RWPE1 (cell line): ENCODE measurements around the gene MYO18B.

Experiments used
- CTCF ChIA-PET: fragments of 350-600 bp; sonication (Branson Sonifier 250); formaldehyde crosslinking; extraction: SDS; loops from one replicate; lab custom pipeline; 2021; lab: Yijun Ruan, JAX
- POLR2A ChIA-PET: fragments of 400-600 bp; formaldehyde crosslinking; extraction: SDS; loops from one replicate; lab custom pipeline; 2020; ENCODE audit warnings: antibody characterized with exemption; ENCODE audit not compliant: low non-redundant PET; lab: Yijun Ruan, JAX
- DNase-seq: peaks from one replicate; pipeline ENCODE4 v3.0.0; 2012; ENCODE audit warnings: low spot score
- H3K27ac ChIP-seq: fragments of 450-650 bp; 2 replicates; pipeline ENCODE4 v1.5.1; 2017
- TF ChIP-seq, protein P1 (sequence below): fragments of 450-650 bp; conservative IDR thresholded peaks from 2 replicates; pipeline ENCODE4 v1.5.1; 2017; ENCODE audit warnings: low read depth, mild to moderate bottlenecking

The MYO18B gene

DNA sequence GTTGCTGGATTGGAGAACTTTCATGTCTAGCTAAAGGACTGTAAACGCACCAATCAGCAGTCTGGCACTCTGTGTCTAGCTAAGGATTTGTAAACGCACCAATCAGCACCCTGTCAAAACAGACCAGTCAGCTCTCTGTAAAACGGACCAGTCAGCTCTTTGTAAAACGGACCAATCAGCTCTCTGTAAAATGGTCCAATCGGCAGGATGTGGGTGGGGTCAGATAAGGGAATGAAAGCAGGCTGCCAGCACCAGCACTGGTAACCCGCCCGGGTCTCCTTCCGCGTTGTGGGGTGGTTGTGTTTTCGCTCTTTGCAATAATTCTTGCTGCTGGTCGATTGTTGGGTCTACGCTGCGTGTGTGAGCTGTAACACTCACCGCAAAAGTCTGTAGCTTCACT lies 11.3 kb downstream of the MYO18B start:
- POLR2A ChIA-PET, result no interaction called here
- CTCF ChIA-PET, result no interaction called here
- DNase-seq, result no peak
- H3K27ac ChIP-seq, result no peak overlapping the region
- TF ChIP-seq, protein P1, sequence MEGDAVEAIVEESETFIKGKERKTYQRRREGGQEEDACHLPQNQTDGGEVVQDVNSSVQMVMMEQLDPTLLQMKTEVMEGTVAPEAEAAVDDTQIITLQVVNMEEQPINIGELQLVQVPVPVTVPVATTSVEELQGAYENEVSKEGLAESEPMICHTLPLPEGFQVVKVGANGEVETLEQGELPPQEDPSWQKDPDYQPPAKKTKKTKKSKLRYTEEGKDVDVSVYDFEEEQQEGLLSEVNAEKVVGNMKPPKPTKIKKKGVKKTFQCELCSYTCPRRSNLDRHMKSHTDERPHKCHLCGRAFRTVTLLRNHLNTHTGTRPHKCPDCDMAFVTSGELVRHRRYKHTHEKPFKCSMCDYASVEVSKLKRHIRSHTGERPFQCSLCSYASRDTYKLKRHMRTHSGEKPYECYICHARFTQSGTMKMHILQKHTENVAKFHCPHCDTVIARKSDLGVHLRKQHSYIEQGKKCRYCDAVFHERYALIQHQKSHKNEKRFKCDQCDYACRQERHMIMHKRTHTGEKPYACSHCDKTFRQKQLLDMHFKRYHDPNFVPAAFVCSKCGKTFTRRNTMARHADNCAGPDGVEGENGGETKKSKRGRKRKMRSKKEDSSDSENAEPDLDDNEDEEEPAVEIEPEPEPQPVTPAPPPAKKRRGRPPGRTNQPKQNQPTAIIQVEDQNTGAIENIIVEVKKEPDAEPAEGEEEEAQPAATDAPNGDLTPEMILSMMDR, result no peak

DNA sequence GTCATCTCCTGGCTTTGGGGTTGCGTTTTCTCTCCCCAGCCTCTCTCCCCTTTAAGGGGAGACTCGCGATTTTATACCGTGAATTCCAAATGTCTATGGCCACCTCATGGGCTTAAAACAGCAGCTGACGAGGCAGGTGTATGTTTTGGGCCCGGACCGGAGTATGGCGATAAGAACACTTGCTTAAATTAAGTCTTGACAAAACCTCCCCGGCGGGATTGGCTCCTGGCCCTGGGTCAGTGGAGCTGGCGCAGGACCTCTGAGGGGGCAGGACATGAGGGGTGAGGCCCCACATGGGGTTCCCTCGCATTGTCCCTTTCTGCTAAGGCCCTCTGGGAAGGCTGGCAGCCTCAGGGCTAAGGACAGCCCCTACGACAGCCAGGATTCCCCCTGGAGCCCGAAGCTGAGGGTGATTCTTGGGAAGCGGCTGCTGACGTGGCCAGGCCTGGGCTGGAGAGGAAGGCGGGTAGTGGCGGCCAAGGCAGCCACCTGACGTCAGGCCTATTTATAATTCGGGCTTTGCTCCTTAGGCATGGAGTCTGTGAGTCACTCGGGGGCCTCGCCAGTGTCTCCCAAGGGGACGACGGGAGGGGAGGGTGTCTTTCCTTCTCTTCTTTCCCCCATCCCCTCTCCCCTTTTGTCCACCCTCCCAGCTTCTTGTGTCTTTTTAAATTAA lies 12.7 kb downstream of the MYO18B start:
- H3K27ac ChIP-seq, result no peak overlapping the region
- DNase-seq, result no peak
- TF ChIP-seq, protein P1, result no peak
- POLR2A ChIA-PET, result no interaction called here
- CTCF ChIA-PET, result no interaction called here

DNA sequence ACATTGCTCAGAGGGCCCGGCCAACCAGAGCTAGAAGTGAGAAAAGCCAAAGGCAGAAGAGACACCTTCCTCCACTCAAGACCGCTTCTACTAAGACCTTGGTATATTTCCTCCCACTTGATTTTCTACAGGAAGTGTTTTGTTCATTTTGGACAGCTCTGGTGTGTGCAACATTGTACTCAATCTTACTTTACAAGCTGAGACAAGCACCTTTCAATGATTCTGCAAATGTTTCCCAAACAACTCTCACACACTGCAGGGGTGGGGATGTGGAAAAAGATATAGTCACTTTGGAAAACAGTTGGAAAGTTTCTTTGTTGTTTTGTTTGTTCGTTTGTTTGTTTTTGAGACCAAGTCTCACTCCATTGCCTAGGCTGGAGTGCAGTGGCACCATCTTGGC lies 15.7 kb downstream of the MYO18B start:
- H3K27ac ChIP-seq, result peak overlapping the region; percentile 70
- ChIA-PET POLR2A (no interaction called here), CTCF (no interaction called here)
- TF ChIP-seq, protein P1, result no peak
- DNase-seq, result peak; percentile 42

DNA sequence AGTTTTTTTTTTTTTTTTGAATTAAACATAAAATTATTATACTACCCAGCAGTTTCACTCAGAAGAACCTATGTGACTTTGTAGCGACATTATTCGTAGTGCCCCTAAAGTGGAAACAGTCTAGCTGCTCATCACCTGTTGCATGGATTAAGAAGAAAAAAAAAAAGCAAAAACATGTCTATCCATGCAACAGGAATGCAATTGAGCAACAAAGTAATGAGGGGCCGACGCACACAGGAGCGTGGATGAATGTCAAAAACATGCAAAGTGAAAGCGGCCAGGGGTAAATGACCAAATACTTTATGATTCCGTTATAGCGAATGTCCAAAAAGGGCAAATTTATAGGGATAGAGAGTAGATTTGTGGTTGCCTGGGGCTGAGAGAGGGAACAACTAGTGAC lies 16.3 kb downstream of the MYO18B start:
- H3K27ac ChIP-seq, result peak overlapping the region; percentile 70
- TF ChIP-seq, protein P1, result no peak
- CTCF ChIA-PET, result no interaction called here
- DNase-seq, result no peak
- POLR2A ChIA-PET, result no interaction called here

DNA sequence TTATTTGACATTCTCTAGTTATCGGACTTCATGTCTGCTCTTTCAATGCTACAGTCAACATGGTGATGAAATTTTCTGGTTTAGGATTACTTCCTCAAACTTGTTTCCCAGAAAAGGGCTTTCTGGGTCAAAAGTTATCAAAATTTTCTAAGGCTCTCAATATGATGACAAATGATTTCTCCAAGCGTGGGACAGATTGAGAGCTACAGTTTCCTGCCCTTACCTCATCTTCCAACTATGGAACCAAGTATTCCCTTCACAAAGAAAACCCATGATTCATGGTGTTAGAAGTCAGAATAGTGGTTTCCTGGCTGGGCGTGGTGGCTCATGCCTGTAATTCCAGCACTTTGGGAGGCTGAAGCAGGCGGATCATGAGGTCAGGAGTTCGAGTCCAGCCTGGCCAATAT lies 17.8 kb downstream of the MYO18B start:
- peak overlapping the region; percentile 48; the same call in 1 of the 2 replicates for H3K27ac ChIP-seq
- POLR2A ChIA-PET, result no interaction called here
- DNase-seq, result peak; percentile 65
- TF ChIP-seq, protein P1, result no peak
- CTCF ChIA-PET, result no interaction called here

DNA sequence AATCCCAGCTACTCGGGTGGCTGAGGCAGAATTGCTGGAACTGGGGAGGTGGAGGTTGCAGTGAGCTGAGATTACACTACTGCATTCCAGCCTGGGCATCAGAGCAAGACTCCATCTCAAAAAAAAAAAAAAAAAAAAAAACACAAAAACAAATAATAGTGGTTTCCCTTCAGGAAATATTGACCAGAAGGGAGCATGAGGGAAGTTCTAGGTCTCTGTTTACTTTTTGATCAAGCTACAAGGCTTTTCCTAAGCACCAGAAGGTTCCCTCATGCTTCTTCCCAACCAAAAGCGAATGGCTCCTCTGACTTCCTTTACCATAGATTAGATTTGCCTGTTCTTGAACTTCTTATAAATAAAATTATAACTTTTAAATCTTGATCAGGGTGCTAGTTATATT lies 18.3 kb downstream of the MYO18B start:
- CTCF ChIA-PET, result no interaction called here
- no peak for DNase-seq
- POLR2A ChIA-PET, result no interaction called here
- H3K27ac ChIP-seq, result peak overlapping the region; percentile 48; the same call in 1 of the 2 replicates
- TF ChIP-seq, protein P1, result no peak
